CD4-positive, alpha-beta T cell treated with Interleukin-21 for 1 hour (primary cell): Measurements from ENCODE around the gene FBXO30.

ENCODE experiments used
- DNase-seq: peaks from one replicate; pipeline ENCODE4 v3.0.0-alpha.2; 2020

The FBXO30 gene

GRCh38 chr6:145814501-145815308 lies at the start of gene FBXO30:
FBXO30 (minus strand) TSS chr6:145814795; CDS start chr6:145806405, 8,390 bp downstream.
- peak; percentile 87 for DNase-seq

- DNase-seq, result no peak
Observed at GRCh38 chr6:145863988-145864616, 49.5 kb upstream of the FBXO30 start.

GRCh38 chr6:145863366-145863765 lies 48.8 kb upstream of the FBXO30 start:
- DNase-seq, result no peak

- DNase-seq, result no peak
Observed at GRCh38 chr6:145860562-145860961, 46.0 kb upstream of the FBXO30 start.

- no peak for DNase-seq
Observed at GRCh38 chr6:145850671-145851070, 36.1 kb upstream of the FBXO30 start.

- DNase-seq, result no peak
Observed at GRCh38 chr6:145848541-145848940, 33.9 kb upstream of the FBXO30 start.

- DNase-seq, result peak; percentile 34
Observed at GRCh38 chr6:145845557-145845956, 31.0 kb upstream of the FBXO30 start.

GRCh38 chr6:145844933-145845540 lies 30.4 kb upstream of the FBXO30 start:
- DNase-seq, result no peak

GRCh38 chr6:145842693-145843546 lies 28.3 kb upstream of the FBXO30 start:
- DNase-seq, result no peak

GRCh38 chr6:145841668-145842067 lies 27.1 kb upstream of the FBXO30 start:
- DNase-seq, result no peak

GRCh38 chr6:145839653-145840052 lies 25.1 kb upstream of the FBXO30 start:
- DNase-seq, result no peak

- no peak for DNase-seq
Observed at GRCh38 chr6:145838305-145838704, 23.7 kb upstream of the FBXO30 start.

GRCh38 chr6:145836772-145837171 lies 22.2 kb upstream of the FBXO30 start:
- DNase-seq, result no peak

GRCh38 chr6:145836170-145836569 lies 21.6 kb upstream of the FBXO30 start:
- DNase-seq, result no peak

- DNase-seq, result no peak
Observed at GRCh38 chr6:145830612-145831011, 16.0 kb upstream of the FBXO30 start.

- no peak for DNase-seq
Observed at GRCh38 chr6:145829950-145830349, 15.4 kb upstream of the FBXO30 start.

GRCh38 chr6:145829102-145829501 lies 14.5 kb upstream of the FBXO30 start:
- DNase-seq, result no peak

GRCh38 chr6:145824344-145824743 lies 9.7 kb upstream of the FBXO30 start:
- no peak for DNase-seq

GRCh38 chr6:145823328-145823944 lies 8.8 kb upstream of the FBXO30 start:
- DNase-seq, result no peak

GRCh38 chr6:145822456-145822855 lies 7.9 kb upstream of the FBXO30 start:
- DNase-seq, result no peak

GRCh38 chr6:145819994-145820393 lies 5.4 kb upstream of the FBXO30 start:
- DNase-seq, result peak; percentile 23

GRCh38 chr6:145818796-145819195 lies 4.2 kb upstream of the FBXO30 start:
- DNase-seq, result no peak

- no peak for DNase-seq
Observed at GRCh38 chr6:145816392-145816791, 1.8 kb upstream of the FBXO30 start.
